SK-N-SH treated with all-trans-retinoic acid at 6 μM for 48 hours (cell line): ENCODE results near the gene TAS2R8.

ENCODE experiments used
- ATAC-seq: fragments of 200-7000 bp; cut with Tn5 transposase; 3 replicates; pipeline ENCODE4 v1.9.1; 2020; ENCODE audit warnings: mild to moderate bottlenecking, moderate library complexity
- ARNTL ChIP-seq: fragments of 450-650 bp; formaldehyde crosslinking; IDR thresholded peaks from 2 replicates; pipeline ENCODE4 v1.5.0; 2020; ENCODE audit warnings: low read depth, mild to moderate bottlenecking, moderate library complexity, borderline replicate concordance
- BACH2 ChIP-seq: fragments of 250-450 bp; sonication (Bioruptor Pico); IDR thresholded peaks from 2 replicates; pipeline ENCODE4 v1.9.0; 2021; ENCODE audit warnings: mild to moderate bottlenecking, borderline replicate concordance
- CSDC2 ChIP-seq: fragments of 250-450 bp; sonication (Bioruptor Pico); IDR thresholded peaks from 2 replicates; pipeline ENCODE4 v1.5.0; 2020; ENCODE audit warnings: mild to moderate bottlenecking, moderate library complexity
- ESRRG ChIP-seq: fragments of 250-450 bp; sonication (Bioruptor Pico); IDR thresholded peaks from 2 replicates; pipeline ENCODE4 v1.6.1; 2021; ENCODE audit warnings: mild to moderate bottlenecking
- GLIS3 ChIP-seq: fragments of 250-450 bp; sonication (Bioruptor Pico); IDR thresholded peaks from 2 replicates; pipeline ENCODE4 v1.5.0; 2020; ENCODE audit warnings: mild to moderate bottlenecking, moderate library complexity
- ISL1 ChIP-seq: fragments of 250-450 bp; sonication (Bioruptor Pico); IDR thresholded peaks from 2 replicates; pipeline ENCODE4 v2.1.2; 2022; ENCODE audit warnings: mild to moderate bottlenecking, moderate library complexity
- OSR1 ChIP-seq: fragments of 250-450 bp; sonication (Bioruptor Pico); IDR thresholded peaks from 2 replicates; pipeline ENCODE4 v1.8.0; 2022; ENCODE audit warnings: moderate library complexity, mild to moderate bottlenecking, inconsistent platforms
- PPARA ChIP-seq: fragments of 250-450 bp; sonication (Bioruptor Pico); IDR thresholded peaks from 2 replicates; pipeline ENCODE4 v1.5.0; 2020; ENCODE audit warnings: mild to moderate bottlenecking, borderline replicate concordance
- RARB ChIP-seq: fragments of 250-450 bp; sonication (Bioruptor Pico); IDR thresholded peaks from 2 replicates; pipeline ENCODE4 v1.8.0; 2021; ENCODE audit warnings: mild to moderate bottlenecking, moderate library complexity
- SNAI2 ChIP-seq: fragments of 250-450 bp; sonication (Bioruptor Pico); IDR thresholded peaks from 2 replicates; pipeline ENCODE4 v1.5.0; 2020; ENCODE audit warnings: mild to moderate bottlenecking, moderate library complexity
- TCF4 ChIP-seq: fragments of 250-450 bp; sonication (Bioruptor Pico); IDR thresholded peaks from 2 replicates; pipeline ENCODE4 v1.8.0; 2021; ENCODE audit warnings: mild to moderate bottlenecking, moderate library complexity, borderline replicate concordance
- TOX ChIP-seq: fragments of 250-450 bp; sonication (Bioruptor Pico); IDR thresholded peaks from 2 replicates; pipeline ENCODE4 v1.8.0; 2021; ENCODE audit warnings: mild to moderate bottlenecking, moderate library complexity, borderline replicate concordance
- ZC3H10 ChIP-seq: fragments of 250-450 bp; sonication (Bioruptor Pico); IDR thresholded peaks from 2 replicates; pipeline ENCODE4 v1.5.1; 2021; ENCODE audit warnings: mild to moderate bottlenecking, moderate library complexity
- ZFP3 ChIP-seq: fragments of 250-450 bp; sonication (Bioruptor Pico); IDR thresholded peaks from 2 replicates; pipeline ENCODE4 v1.5.0; 2020; ENCODE audit warnings: mild to moderate bottlenecking, moderate library complexity
- ZFP30 ChIP-seq: fragments of 450-650 bp; formaldehyde crosslinking; IDR thresholded peaks from 2 replicates; pipeline ENCODE4 v1.5.0; 2022; ENCODE audit warnings: mild to moderate bottlenecking, moderate library complexity
- ZNF565 ChIP-seq: fragments of 450-650 bp; formaldehyde crosslinking; conservative IDR thresholded peaks from 2 replicates; pipeline ENCODE4 v1.5.0; 2020; ENCODE audit warnings: low read depth, mild to moderate bottlenecking, moderate library complexity
- ZNF70 ChIP-seq: fragments of 450-650 bp; formaldehyde crosslinking; IDR thresholded peaks from 2 replicates; pipeline ENCODE4 v1.5.0; 2020; ENCODE audit warnings: mild to moderate bottlenecking, moderate library complexity
- ZNF8 ChIP-seq: fragments of 450-650 bp; formaldehyde crosslinking; IDR thresholded peaks from 2 replicates; pipeline ENCODE4 v1.5.0; 2020; ENCODE audit warnings: mild to moderate bottlenecking, moderate library complexity
- TF ChIP-seq, protein P1 (sequence below): fragments of 250-450 bp; sonication (Bioruptor Pico); IDR thresholded peaks from 2 replicates; pipeline ENCODE4 v1.5.1; 2021; ENCODE audit warnings: mild to moderate bottlenecking, moderate library complexity
- TF ChIP-seq, protein P2 (sequence below): fragments of 250-450 bp; sonication (Bioruptor Pico); IDR thresholded peaks from 2 replicates; pipeline ENCODE4 v1.8.0; 2021; ENCODE audit warnings: low read depth, mild to moderate bottlenecking, moderate library complexity, borderline replicate concordance
- TF ChIP-seq, protein P3 (sequence below): fragments of 250-450 bp; sonication (Bioruptor Pico); IDR thresholded peaks from 2 replicates; pipeline ENCODE4 v1.5.0; 2020; ENCODE audit warnings: mild to moderate bottlenecking, moderate library complexity
- TF ChIP-seq, protein P4 (sequence below): fragments of 250-450 bp; sonication (Bioruptor Pico); IDR thresholded peaks from 2 replicates; pipeline ENCODE4 v1.5.1; 2020; ENCODE audit warnings: low read depth, mild to moderate bottlenecking, moderate library complexity
- TF ChIP-seq, protein P5 (sequence below): fragments of 250-450 bp; sonication (Bioruptor Pico); IDR thresholded peaks from 2 replicates; pipeline ENCODE4 v1.8.0; 2020; ENCODE audit warnings: mild to moderate bottlenecking, moderate library complexity, borderline replicate concordance

TAS2R8 gene

DNA sequence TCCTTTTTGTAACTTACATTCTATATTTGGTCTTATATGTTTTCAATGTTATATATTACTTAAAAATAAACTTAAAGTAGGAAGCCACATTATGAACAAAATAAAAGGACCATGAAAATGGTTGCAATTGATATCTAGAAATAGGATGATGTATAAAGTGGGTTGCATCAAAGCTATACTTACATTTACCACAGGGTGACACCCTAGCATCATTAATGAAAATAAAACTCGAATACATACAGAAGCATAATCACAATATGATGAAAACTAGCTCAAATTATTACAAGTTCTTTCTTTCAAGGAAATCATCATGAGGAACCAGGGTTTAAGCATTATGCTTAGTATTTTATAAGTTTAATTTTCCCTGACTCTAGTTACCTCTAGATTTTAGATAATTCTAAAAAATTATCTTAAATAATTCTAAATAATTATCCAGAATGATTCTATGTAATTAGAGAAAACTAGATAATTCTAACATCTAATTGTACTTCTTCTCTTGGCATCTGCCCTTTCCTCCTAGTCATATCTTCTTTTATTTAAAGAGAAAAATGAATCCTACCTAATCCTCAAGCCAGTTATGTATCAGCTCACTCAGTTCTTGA lies 35.9 kb downstream of the TAS2R8 start (continued):
- no peak for TF ChIP-seq ZFP30 (CRISPR knock-in tag)
- TF ChIP-seq ISL1, result no peak
- TF ChIP-seq GLIS3, result no peak
- TF ChIP-seq BACH2 (CRISPR knock-in tag), result no peak

DNA sequence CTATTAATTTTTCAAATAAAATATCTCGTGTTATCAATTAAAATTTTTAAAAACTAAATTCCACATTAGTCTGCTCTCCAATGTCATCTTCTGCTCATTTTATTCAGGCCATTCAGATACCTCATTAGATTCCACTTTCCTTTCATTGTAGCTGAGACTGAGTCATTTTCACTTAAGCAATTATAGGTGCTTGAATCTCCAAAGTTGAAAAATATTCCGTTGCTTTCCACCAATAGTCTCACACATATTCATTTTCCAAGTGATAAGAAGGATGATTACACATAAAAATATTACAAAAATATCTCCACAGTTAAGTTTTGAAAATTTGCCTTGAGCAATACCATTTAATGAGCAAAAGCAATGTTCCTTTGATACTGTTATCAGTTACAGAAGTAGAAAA lies 47.4 kb downstream of the TAS2R8 start:
- no peak for ATAC-seq
- TF ChIP-seq, protein P1, sequence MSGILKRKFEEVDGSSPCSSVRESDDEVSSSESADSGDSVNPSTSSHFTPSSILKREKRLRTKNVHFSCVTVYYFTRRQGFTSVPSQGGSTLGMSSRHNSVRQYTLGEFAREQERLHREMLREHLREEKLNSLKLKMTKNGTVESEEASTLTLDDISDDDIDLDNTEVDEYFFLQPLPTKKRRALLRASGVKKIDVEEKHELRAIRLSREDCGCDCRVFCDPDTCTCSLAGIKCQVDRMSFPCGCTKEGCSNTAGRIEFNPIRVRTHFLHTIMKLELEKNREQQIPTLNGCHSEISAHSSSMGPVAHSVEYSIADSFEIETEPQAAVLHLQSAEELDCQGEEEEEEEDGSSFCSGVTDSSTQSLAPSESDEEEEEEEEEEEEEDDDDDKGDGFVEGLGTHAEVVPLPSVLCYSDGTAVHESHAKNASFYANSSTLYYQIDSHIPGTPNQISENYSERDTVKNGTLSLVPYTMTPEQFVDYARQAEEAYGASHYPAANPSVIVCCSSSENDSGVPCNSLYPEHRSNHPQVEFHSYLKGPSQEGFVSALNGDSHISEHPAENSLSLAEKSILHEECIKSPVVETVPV, result no peak
- no peak for TF ChIP-seq ZC3H10 (CRISPR knock-in tag)
- no peak for TF ChIP-seq SNAI2 (CRISPR knock-in tag)
- no peak for TF ChIP-seq PPARA (CRISPR knock-in tag)
- no peak for TF ChIP-seq GLIS3
- TF ChIP-seq ZNF8 (CRISPR knock-in tag), result no peak
- TF ChIP-seq CSDC2 (CRISPR knock-in tag), result no peak
- no peak for TF ChIP-seq ZFP30 (CRISPR knock-in tag)
- TF ChIP-seq, protein P2, sequence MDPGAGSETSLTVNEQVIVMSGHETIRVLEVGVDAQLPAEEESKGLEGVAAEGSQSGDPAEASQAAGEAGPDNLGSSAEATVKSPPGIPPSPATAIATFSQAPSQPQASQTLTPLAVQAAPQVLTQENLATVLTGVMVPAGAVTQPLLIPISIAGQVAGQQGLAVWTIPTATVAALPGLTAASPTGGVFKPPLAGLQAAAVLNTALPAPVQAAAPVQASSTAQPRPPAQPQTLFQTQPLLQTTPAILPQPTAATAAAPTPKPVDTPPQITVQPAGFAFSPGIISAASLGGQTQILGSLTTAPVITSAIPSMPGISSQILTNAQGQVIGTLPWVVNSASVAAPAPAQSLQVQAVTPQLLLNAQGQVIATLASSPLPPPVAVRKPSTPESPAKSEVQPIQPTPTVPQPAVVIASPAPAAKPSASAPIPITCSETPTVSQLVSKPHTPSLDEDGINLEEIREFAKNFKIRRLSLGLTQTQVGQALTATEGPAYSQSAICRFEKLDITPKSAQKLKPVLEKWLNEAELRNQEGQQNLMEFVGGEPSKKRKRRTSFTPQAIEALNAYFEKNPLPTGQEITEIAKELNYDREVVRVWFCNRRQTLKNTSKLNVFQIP (CRISPR knock-in tag), result no peak
- no peak for TF ChIP-seq ARNTL (CRISPR knock-in tag)
- no peak for TF ChIP-seq ISL1
- TF ChIP-seq, protein P3, sequence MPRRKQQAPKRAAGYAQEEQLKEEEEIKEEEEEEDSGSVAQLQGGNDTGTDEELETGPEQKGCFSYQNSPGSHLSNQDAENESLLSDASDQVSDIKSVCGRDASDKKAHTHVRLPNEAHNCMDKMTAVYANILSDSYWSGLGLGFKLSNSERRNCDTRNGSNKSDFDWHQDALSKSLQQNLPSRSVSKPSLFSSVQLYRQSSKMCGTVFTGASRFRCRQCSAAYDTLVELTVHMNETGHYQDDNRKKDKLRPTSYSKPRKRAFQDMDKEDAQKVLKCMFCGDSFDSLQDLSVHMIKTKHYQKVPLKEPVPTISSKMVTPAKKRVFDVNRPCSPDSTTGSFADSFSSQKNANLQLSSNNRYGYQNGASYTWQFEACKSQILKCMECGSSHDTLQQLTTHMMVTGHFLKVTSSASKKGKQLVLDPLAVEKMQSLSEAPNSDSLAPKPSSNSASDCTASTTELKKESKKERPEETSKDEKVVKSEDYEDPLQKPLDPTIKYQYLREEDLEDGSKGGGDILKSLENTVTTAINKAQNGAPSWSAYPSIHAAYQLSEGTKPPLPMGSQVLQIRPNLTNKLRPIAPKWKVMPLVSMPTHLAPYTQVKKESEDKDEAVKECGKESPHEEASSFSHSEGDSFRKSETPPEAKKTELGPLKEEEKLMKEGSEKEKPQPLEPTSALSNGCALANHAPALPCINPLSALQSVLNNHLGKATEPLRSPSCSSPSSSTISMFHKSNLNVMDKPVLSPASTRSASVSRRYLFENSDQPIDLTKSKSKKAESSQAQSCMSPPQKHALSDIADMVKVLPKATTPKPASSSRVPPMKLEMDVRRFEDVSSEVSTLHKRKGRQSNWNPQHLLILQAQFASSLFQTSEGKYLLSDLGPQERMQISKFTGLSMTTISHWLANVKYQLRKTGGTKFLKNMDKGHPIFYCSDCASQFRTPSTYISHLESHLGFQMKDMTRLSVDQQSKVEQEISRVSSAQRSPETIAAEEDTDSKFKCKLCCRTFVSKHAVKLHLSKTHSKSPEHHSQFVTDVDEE (CRISPR knock-in tag), result no peak
- TF ChIP-seq RARB, result no peak
- TF ChIP-seq, protein P4, sequence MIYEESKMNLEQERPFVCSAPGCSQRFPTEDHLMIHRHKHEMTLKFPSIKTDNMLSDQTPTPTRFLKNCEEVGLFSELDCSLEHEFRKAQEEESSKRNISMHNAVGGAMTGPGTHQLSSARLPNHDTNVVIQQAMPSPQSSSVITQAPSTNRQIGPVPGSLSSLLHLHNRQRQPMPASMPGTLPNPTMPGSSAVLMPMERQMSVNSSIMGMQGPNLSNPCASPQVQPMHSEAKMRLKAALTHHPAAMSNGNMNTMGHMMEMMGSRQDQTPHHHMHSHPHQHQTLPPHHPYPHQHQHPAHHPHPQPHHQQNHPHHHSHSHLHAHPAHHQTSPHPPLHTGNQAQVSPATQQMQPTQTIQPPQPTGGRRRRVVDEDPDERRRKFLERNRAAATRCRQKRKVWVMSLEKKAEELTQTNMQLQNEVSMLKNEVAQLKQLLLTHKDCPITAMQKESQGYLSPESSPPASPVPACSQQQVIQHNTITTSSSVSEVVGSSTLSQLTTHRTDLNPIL (CRISPR knock-in tag), result no peak
- no peak for TF ChIP-seq ZNF70 (CRISPR knock-in tag)
- no peak for TF ChIP-seq TOX
- TF ChIP-seq BACH2 (CRISPR knock-in tag), result no peak
- TF ChIP-seq, protein P5, sequence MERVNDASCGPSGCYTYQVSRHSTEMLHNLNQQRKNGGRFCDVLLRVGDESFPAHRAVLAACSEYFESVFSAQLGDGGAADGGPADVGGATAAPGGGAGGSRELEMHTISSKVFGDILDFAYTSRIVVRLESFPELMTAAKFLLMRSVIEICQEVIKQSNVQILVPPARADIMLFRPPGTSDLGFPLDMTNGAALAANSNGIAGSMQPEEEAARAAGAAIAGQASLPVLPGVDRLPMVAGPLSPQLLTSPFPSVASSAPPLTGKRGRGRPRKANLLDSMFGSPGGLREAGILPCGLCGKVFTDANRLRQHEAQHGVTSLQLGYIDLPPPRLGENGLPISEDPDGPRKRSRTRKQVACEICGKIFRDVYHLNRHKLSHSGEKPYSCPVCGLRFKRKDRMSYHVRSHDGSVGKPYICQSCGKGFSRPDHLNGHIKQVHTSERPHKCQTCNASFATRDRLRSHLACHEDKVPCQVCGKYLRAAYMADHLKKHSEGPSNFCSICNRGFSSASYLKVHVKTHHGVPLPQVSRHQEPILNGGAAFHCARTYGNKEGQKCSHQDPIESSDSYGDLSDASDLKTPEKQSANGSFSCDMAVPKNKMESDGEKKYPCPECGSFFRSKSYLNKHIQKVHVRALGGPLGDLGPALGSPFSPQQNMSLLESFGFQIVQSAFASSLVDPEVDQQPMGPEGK, result no peak

DNA sequence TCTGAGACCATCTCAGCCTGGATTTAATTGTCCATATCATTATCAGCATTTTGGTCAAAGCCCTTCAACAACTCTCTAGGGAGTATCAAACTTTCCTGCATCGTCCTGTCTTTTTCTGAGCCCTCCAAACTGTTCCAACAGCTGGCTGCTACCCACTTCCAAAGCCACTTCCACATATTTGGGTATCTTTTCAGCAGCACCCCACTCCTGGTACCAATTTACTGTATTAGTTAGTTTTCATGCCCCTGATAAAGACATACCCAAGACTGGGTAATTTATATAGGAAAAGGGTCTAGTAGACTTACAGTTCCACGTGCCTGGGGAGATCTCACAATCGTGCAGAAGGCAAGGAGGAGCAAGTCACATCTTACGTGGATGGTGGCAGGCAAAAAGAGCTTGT lies 50.9 kb downstream of the TAS2R8 start:
- TF ChIP-seq CSDC2 (CRISPR knock-in tag) (no peak), ZNF8 (CRISPR knock-in tag) (no peak), GLIS3 (no peak), TOX (no peak), ZNF565 (no peak), ZFP30 (CRISPR knock-in tag) (no peak), BACH2 (CRISPR knock-in tag) (no peak), ESRRG (CRISPR knock-in tag) (no peak), RARB (no peak), PPARA (CRISPR knock-in tag) (no peak), SNAI2 (CRISPR knock-in tag) (no peak), OSR1 (CRISPR knock-in tag) (no peak), ZFP3 (CRISPR knock-in tag) (no peak), TCF4 (CRISPR knock-in tag) (no peak)
- TF ChIP-seq, protein P5, result no peak
- TF ChIP-seq, protein P1, result no peak
- TF ChIP-seq, all 23 proteins: peak for 0
- no peak for ATAC-seq
